TTC549 (cell line): Measurements from ENCODE around the gene CHI3L1.

ENCODE experiments used
- FAIRE-seq: peaks from 2 replicates; lab custom pipeline; 2012; peaks lifted over from hg19 to GRCh38; lab: Jason Lieb, UNC

The CHI3L1 gene

DNA sequence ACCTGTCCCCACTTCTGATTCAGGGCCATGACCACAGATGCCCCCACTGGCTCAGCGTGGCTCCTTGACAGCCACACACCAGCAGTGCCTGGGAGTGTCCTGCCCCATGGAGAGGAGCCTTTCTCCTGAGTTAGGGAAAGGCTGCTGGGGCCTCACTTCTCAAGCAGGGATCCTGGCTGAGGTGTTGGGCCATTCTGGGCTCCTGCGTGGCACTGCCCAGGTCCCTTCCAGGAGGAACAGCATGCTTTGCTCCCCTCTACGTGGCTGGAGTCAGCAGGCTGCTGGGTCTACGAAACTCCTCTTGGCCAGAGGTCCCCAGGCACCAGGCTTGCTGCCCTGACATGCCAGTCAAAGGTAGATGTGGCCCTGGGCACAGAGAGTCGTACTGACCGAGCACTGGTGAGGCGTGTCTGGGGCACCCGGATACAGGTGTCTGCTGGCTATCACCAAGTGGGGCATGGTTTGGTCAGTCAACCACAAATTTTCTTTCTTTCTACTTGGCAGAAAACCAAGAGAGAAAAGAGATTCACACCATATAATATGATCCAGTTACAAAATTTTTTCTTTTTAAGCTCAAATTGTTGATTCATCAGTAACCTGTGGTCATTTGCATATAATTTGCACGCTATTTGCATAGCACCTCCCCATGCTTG, 54.8 kb downstream of the CHI3L1 start:
- no peak for FAIRE-seq

DNA sequence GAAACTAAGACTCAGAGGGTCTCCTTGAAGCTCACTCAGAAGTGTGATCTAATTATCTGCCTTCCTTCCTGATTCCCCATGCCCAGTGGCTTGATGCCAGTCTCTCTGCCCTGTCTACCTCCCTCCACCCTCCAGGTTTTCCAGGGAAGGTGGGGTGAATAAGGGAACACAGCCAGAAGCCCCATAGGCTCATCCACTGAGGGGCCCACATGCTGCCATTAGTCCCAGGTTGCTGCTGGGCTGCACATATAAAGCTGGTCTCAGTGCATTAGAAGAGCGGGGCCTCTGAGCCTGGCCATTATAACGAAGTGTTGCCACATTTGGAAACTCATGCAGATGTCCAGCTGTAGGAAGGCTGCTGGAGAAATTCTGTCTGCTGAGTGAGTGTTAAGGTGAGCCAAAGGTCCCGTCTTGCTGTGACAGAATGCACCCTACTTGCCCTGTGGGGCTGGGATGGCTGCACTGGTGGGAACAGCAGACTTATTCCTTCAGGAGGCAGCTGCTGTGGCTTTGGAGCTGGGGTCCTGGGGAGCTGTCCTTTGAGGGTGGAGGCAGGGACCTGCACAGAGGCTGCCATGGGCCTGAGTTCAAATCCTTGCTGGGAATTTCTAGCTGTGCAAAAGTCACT, 56.0 kb downstream of the CHI3L1 start:
- FAIRE-seq: no peak

DNA sequence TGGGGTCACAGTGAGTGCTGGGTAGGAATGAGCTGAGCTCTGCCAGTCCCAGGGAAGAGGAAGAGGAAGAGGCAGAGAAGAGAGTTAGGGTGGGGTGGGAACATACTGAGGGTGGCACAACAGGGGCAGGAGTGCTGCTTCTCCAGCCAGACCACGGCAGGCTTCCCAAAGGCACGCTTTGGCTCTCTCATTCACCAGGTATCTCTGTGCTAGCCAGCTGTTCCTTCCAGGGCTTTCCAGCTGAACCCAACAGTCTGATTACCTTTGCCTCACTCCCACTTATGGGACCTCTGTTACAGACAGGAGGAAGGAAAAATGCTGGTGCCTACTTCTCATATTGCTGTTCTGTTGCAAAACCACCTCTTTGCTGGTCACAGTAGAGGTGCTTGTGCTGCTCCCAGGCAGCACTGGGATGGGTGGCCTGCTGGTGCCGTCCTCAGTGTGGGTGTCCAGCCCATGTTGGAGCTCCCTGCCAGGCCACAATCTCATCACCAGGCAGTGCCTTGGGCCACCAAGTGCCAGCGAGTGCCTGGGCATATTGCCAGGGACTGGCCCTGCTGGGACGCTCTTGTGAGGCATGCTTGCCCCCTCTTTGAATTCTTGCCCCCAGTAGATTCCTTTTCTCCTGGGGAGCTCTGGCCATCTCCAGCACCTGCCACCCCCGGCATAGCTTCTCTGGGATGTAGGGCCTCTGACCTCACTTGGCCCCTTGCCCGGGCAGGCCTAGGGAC, 56.8 kb downstream of the CHI3L1 start:
- no peak for FAIRE-seq
